ENCODE data around the gene SATB2.

DNA sequence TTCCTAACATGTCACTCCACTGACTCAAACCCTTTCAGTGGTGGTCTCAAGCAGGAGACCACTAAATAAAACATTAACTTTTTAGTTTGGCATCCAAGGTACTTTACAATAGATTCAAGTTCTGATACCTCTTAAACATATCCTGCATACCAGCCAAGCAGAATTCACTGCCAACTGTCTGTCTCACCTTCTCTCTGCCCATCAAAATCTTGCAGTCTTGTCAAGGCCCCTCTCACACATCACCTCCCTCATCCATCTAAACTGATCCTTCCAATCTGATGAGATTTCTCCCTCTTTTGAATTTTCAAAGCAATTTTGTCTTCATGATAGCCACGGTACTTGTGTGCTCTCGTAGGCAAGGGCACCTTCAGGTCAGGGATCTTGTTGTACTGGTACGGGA lies 43.7 kb downstream of the SATB2 start:
- TF ChIP-seq, protein P1, sequence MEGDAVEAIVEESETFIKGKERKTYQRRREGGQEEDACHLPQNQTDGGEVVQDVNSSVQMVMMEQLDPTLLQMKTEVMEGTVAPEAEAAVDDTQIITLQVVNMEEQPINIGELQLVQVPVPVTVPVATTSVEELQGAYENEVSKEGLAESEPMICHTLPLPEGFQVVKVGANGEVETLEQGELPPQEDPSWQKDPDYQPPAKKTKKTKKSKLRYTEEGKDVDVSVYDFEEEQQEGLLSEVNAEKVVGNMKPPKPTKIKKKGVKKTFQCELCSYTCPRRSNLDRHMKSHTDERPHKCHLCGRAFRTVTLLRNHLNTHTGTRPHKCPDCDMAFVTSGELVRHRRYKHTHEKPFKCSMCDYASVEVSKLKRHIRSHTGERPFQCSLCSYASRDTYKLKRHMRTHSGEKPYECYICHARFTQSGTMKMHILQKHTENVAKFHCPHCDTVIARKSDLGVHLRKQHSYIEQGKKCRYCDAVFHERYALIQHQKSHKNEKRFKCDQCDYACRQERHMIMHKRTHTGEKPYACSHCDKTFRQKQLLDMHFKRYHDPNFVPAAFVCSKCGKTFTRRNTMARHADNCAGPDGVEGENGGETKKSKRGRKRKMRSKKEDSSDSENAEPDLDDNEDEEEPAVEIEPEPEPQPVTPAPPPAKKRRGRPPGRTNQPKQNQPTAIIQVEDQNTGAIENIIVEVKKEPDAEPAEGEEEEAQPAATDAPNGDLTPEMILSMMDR (conservative IDR thresholded peaks at IDR 0.05; ENCODE audit: low read depth in 2 of 2) = no peak
- no peak for TF ChIP-seq EZH2 (IDR thresholded peaks at IDR 0.05; ENCODE audit: low read depth, unreplicated experiment)
- TF ChIP-seq, protein P2, sequence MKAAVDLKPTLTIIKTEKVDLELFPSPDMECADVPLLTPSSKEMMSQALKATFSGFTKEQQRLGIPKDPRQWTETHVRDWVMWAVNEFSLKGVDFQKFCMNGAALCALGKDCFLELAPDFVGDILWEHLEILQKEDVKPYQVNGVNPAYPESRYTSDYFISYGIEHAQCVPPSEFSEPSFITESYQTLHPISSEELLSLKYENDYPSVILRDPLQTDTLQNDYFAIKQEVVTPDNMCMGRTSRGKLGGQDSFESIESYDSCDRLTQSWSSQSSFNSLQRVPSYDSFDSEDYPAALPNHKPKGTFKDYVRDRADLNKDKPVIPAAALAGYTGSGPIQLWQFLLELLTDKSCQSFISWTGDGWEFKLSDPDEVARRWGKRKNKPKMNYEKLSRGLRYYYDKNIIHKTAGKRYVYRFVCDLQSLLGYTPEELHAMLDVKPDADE (IDR thresholded peaks at IDR 0.05) = no peak
- no peak for TF ChIP-seq JUNB (IDR thresholded peaks at IDR 0.05; ENCODE audit: unreplicated experiment)
- TF ChIP-seq, protein P3, sequence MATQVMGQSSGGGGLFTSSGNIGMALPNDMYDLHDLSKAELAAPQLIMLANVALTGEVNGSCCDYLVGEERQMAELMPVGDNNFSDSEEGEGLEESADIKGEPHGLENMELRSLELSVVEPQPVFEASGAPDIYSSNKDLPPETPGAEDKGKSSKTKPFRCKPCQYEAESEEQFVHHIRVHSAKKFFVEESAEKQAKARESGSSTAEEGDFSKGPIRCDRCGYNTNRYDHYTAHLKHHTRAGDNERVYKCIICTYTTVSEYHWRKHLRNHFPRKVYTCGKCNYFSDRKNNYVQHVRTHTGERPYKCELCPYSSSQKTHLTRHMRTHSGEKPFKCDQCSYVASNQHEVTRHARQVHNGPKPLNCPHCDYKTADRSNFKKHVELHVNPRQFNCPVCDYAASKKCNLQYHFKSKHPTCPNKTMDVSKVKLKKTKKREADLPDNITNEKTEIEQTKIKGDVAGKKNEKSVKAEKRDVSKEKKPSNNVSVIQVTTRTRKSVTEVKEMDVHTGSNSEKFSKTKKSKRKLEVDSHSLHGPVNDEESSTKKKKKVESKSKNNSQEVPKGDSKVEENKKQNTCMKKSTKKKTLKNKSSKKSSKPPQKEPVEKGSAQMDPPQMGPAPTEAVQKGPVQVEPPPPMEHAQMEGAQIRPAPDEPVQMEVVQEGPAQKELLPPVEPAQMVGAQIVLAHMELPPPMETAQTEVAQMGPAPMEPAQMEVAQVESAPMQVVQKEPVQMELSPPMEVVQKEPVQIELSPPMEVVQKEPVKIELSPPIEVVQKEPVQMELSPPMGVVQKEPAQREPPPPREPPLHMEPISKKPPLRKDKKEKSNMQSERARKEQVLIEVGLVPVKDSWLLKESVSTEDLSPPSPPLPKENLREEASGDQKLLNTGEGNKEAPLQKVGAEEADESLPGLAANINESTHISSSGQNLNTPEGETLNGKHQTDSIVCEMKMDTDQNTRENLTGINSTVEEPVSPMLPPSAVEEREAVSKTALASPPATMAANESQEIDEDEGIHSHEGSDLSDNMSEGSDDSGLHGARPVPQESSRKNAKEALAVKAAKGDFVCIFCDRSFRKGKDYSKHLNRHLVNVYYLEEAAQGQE (IDR thresholded peaks at IDR 0.05; ENCODE audit: unreplicated experiment) = no peak
- TF ChIP-seq POLR2AphosphoS5 (IDR thresholded peaks at IDR 0.05; ENCODE audit: low read depth) = no peak
- no peak for TF ChIP-seq EZH2phosphoT487 (IDR thresholded peaks at IDR 0.05; ENCODE audit: unreplicated experiment)
- no peak for TF ChIP-seq STAT1 (IDR thresholded peaks at IDR 0.05; ENCODE audit: unreplicated experiment)
- no peak for TF ChIP-seq CREB1 (CRISPR knock-in tag; IDR thresholded peaks at IDR 0.05; ENCODE audit: low read depth)
- TF ChIP-seq NANOG (IDR thresholded peaks at IDR 0.05; ENCODE audit: borderline replicate concordance) = no peak
- no peak for TF ChIP-seq ZNF114 (CRISPR knock-in tag; IDR thresholded peaks at IDR 0.05)
